ENCODE measurements around the gene VSIG4.
"Not testable (repeated sequence)": the region's sequence is repeated elsewhere in the genome, so short reads cannot be mapped to it uniquely, and the experiment has no call there.

VSIG4 gene

GRCh38 chrX:65993332-65993731 lies 46.5 kb downstream of the VSIG4 start:
- in situ Hi-C loops (cut with MboI; ENCODE audit: low sequenced_read_pairs, unreplicated experiment) = loop anchor here (25.0 kb wide), 1 partner anchor 419 kb away; no protein-coding TSS in a partner anchor
- no peak for TF ChIP-seq CTCF (IDR thresholded peaks at IDR 0.05; ENCODE audit: borderline replicate concordance, control extremely low read depth, extremely low read depth, insufficient read depth, missing control alignments)
- no peak for DNase-seq (ENCODE audit: low spot score)

- in situ Hi-C loops (cut with MboI; ENCODE audit: low sequenced_read_pairs, unreplicated experiment) = loop anchor here (25.0 kb wide), 1 partner anchor 422 kb away; no protein-coding TSS in a partner anchor
- DNase-seq (ENCODE audit: low spot score) = no peak
- TF ChIP-seq CTCF (IDR thresholded peaks at IDR 0.05; ENCODE audit: borderline replicate concordance, control extremely low read depth, extremely low read depth, insufficient read depth, missing control alignments) = no peak
Observed at GRCh38 chrX:65990702-65991101, 49.2 kb downstream of the VSIG4 start.

GRCh38 chrX:65987811-65988210 lies 52.1 kb downstream of the VSIG4 start:
- TF ChIP-seq CTCF (IDR thresholded peaks at IDR 0.05; ENCODE audit: borderline replicate concordance, control extremely low read depth, extremely low read depth, insufficient read depth, missing control alignments) = no peak
- in situ Hi-C loops (cut with MboI; ENCODE audit: low sequenced_read_pairs, unreplicated experiment) = loop anchor here (10.0 to 25.0 kb wide), 2 partner anchors 403 to 424 kb away; no protein-coding TSS in a partner anchor
- DNase-seq (ENCODE audit: low spot score) = no peak

GRCh38 chrX:65985922-65986588 lies 53.8 kb downstream of the VSIG4 start:
- no peak for DNase-seq (ENCODE audit: low spot score)
- in situ Hi-C loops (cut with MboI; ENCODE audit: low sequenced_read_pairs, unreplicated experiment) = loop anchor here (10.0 to 25.0 kb wide), 2 partner anchors 401 to 426 kb away; no protein-coding TSS in a partner anchor
- peak; percentile 19 for TF ChIP-seq CTCF (IDR thresholded peaks at IDR 0.05; ENCODE audit: borderline replicate concordance, control extremely low read depth, extremely low read depth, insufficient read depth, missing control alignments)

- no peak for DNase-seq (ENCODE audit: low spot score)
- no peak for TF ChIP-seq CTCF (IDR thresholded peaks at IDR 0.05; ENCODE audit: borderline replicate concordance, control extremely low read depth, extremely low read depth, insufficient read depth, missing control alignments)
- in situ Hi-C loops (cut with MboI; ENCODE audit: low sequenced_read_pairs, unreplicated experiment) = loop anchor here (10.0 to 25.0 kb wide), 2 partner anchors 400 to 427 kb away; no protein-coding TSS in a partner anchor
Observed at GRCh38 chrX:65985211-65985610, 54.7 kb downstream of the VSIG4 start.

GRCh38 chrX:65977161-65977560 lies 62.7 kb downstream of the VSIG4 start:
- DNase-seq (ENCODE audit: low spot score) = not testable (repeated sequence)
- in situ Hi-C loops (cut with MboI; ENCODE audit: low sequenced_read_pairs, unreplicated experiment) = loop anchor here (25.0 kb wide), 1 partner anchor 435 kb away; no protein-coding TSS in a partner anchor

- no peak for DNase-seq (ENCODE audit: low spot score)
- TF ChIP-seq CTCF (IDR thresholded peaks at IDR 0.05; ENCODE audit: borderline replicate concordance, control extremely low read depth, extremely low read depth, insufficient read depth, missing control alignments) = no peak
- in situ Hi-C loops (cut with MboI; ENCODE audit: low sequenced_read_pairs, unreplicated experiment) = loop anchor here (25.0 kb wide), 1 partner anchor 436 kb away; no protein-coding TSS in a partner anchor
Observed at GRCh38 chrX:65976161-65976560, 63.7 kb downstream of the VSIG4 start.

- in situ Hi-C loops (cut with MboI; ENCODE audit: low sequenced_read_pairs, unreplicated experiment) = loop anchor here (25.0 kb wide), 1 partner anchor 437 kb away; no protein-coding TSS in a partner anchor
Observed at GRCh38 chrX:65975161-65975751, 64.6 kb downstream of the VSIG4 start.

More at GRCh38 chrX:65975161-65975751, 64.6 kb downstream of the VSIG4 start:
- DNase-seq (ENCODE audit: low spot score) = not testable (repeated sequence)
